Astrocyte of the spinal cord (primary cell): ENCODE data around the gene GJD3.

Experiments
- DNase-seq: peaks from one replicate; pipeline ENCODE4 v3.0.0; 2011; ENCODE audit warnings: low read depth, low spot score
- H3K4me3 ChIP-seq: 2 replicates; pipeline ENCODE4 v1.5.1; 2011; ENCODE audit warnings: low read depth, mild to moderate bottlenecking, low read length, moderate library complexity
- CTCF ChIP-seq: IDR thresholded peaks from 2 replicates; pipeline ENCODE4 v1.5.1; 2012; ENCODE audit warnings: low read depth, mild to moderate bottlenecking, low read length, inconsistent platforms
- in situ Hi-C: cut with HindIII; loops from 2 replicates; pipeline ENCODE4 v1.10.0; 2017; ENCODE audit warnings: low sequenced_read_pairs

The GJD3 gene

GRCh38 chr17:40366861-40367518 lies 2.5 kb upstream of the GJD3 start:
- in situ Hi-C loops: loop anchor here (10.0 kb wide), 1 partner anchor 62 kb away; the partner anchor contains the start of gene RARA
- H3K4me3 ChIP-seq: no peak overlapping the region
- no peak for DNase-seq
- no peak for TF ChIP-seq CTCF

- DNase-seq: no peak
- no peak overlapping the region for H3K4me3 ChIP-seq
- no peak for TF ChIP-seq CTCF
- in situ Hi-C loops: loop anchor here (10.0 kb wide), 1 partner anchor 61 kb away; the partner anchor contains the start of gene RARA
Observed at GRCh38 chr17:40366076-40366860, 1.7 kb upstream of the GJD3 start.

- in situ Hi-C loops: loop anchor here (10.0 kb wide), 1 partner anchor 60 kb away; the partner anchor contains the start of gene RARA
- TF ChIP-seq CTCF: no peak
- no peak overlapping the region for H3K4me3 ChIP-seq
- no peak for DNase-seq
Observed at GRCh38 chr17:40364906-40365305, 369 bp upstream of the GJD3 start.

GRCh38 chr17:40363111-40363827 lies 1.3 kb downstream of the GJD3 start:
- in situ Hi-C loops: loop anchor here (10.0 kb wide), 1 partner anchor 58 kb away; the partner anchor contains the start of gene RARA
- TF ChIP-seq CTCF: no peak
- peak; percentile 37 for DNase-seq
- peak overlapping the region; percentile 48 for H3K4me3 ChIP-seq

GRCh38 chr17:40362696-40363110 lies 1.8 kb downstream of the GJD3 start:
- DNase-seq: peak; percentile 75
- peak; percentile 78 for TF ChIP-seq CTCF
- in situ Hi-C loops: loop anchor here (10.0 kb wide), 1 partner anchor 58 kb away; the partner anchor contains the start of gene RARA
- H3K4me3 ChIP-seq: peak overlapping the region; percentile 39

GRCh38 chr17:40361925-40362695 lies 2.4 kb downstream of the GJD3 start:
- in situ Hi-C loops: loop anchor here (10.0 kb wide), 1 partner anchor 57 kb away; the partner anchor contains the start of gene RARA
- no peak for DNase-seq
- TF ChIP-seq CTCF: no peak
- H3K4me3 ChIP-seq: peak overlapping the region; percentile 21
